Panc1 (cell line): Measurements from ENCODE around the gene ID1.

Experiments
- POLR2AphosphoS5 ChIP-seq: IDR thresholded peaks from 2 replicates; pipeline ENCODE4 v1.6.1; 2012; ENCODE audit warnings: mild to moderate bottlenecking, low read depth, low read length, moderate library complexity
- SIN3A ChIP-seq: IDR thresholded peaks from 2 replicates; pipeline ENCODE4 v1.6.1; 2012; ENCODE audit warnings: low read depth, mild to moderate bottlenecking, low read length, moderate library complexity, borderline replicate concordance; ENCODE audit not compliant: insufficient read depth
- TF ChIP-seq, protein P1 (sequence below), 2 experiments: IDR thresholded peaks; 2 replicates each; pipeline ENCODE4 v1.6.1; 2011 to 2012; ENCODE audit warnings: low read depth in 2 of 2, control low read depth in 1 of 2, low read length in 1 of 2, mild to moderate bottlenecking in 1 of 2, moderate library complexity in 1 of 2; ENCODE audit not compliant: insufficient read depth in 1 of 2
- TF ChIP-seq, protein P2 (sequence below): fragments of 450-650 bp; IDR thresholded peaks from 2 replicates; pipeline ENCODE4 v1.5.1; 2017; ENCODE audit warnings: mild to moderate bottlenecking

DNA sequence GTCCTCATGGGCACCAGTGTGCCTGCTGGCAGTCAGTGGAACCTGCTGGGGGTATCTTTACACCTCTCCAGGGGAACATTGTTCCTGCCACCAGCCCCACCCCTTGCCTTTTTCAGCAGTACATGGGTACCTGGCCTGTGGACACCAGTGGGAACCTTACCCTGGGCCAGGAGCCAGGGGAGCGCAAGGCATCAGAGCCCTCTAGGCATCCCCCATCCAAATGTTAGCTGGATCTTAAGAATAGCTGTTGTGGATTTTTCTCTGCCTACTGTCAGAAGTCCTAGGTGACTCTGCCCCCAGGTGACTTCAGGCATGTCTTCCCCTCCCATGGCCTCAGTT, 38.8 kb upstream of the ID1 start:
- TF ChIP-seq, protein P1, sequence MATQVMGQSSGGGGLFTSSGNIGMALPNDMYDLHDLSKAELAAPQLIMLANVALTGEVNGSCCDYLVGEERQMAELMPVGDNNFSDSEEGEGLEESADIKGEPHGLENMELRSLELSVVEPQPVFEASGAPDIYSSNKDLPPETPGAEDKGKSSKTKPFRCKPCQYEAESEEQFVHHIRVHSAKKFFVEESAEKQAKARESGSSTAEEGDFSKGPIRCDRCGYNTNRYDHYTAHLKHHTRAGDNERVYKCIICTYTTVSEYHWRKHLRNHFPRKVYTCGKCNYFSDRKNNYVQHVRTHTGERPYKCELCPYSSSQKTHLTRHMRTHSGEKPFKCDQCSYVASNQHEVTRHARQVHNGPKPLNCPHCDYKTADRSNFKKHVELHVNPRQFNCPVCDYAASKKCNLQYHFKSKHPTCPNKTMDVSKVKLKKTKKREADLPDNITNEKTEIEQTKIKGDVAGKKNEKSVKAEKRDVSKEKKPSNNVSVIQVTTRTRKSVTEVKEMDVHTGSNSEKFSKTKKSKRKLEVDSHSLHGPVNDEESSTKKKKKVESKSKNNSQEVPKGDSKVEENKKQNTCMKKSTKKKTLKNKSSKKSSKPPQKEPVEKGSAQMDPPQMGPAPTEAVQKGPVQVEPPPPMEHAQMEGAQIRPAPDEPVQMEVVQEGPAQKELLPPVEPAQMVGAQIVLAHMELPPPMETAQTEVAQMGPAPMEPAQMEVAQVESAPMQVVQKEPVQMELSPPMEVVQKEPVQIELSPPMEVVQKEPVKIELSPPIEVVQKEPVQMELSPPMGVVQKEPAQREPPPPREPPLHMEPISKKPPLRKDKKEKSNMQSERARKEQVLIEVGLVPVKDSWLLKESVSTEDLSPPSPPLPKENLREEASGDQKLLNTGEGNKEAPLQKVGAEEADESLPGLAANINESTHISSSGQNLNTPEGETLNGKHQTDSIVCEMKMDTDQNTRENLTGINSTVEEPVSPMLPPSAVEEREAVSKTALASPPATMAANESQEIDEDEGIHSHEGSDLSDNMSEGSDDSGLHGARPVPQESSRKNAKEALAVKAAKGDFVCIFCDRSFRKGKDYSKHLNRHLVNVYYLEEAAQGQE (IDR thresholded peaks at IDR 0.05; ENCODE audit: insufficient read depth in 1 of 2, low read depth in 2 of 2, low read length in 1 of 2) = no peak
- TF ChIP-seq, protein P2, sequence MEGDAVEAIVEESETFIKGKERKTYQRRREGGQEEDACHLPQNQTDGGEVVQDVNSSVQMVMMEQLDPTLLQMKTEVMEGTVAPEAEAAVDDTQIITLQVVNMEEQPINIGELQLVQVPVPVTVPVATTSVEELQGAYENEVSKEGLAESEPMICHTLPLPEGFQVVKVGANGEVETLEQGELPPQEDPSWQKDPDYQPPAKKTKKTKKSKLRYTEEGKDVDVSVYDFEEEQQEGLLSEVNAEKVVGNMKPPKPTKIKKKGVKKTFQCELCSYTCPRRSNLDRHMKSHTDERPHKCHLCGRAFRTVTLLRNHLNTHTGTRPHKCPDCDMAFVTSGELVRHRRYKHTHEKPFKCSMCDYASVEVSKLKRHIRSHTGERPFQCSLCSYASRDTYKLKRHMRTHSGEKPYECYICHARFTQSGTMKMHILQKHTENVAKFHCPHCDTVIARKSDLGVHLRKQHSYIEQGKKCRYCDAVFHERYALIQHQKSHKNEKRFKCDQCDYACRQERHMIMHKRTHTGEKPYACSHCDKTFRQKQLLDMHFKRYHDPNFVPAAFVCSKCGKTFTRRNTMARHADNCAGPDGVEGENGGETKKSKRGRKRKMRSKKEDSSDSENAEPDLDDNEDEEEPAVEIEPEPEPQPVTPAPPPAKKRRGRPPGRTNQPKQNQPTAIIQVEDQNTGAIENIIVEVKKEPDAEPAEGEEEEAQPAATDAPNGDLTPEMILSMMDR = no peak
- TF ChIP-seq POLR2AphosphoS5 = no peak
- no peak for TF ChIP-seq SIN3A
